Measurements from ENCODE around the gene HOOK1. TPM values are rescaled to one million over a fixed set of nuclear protein-coding genes. Genes with fewer than 3 reads are reported as not detected.
"Not testable (repeated sequence)": the region's sequence is repeated elsewhere in the genome, so short reads cannot be mapped to it uniquely, and the experiment has no call there.

Gene HOOK1
- total RNA-seq, 2 experiments from 2014 or later: not detected

GRCh38 chr1:59852117-59852516 is 37.4 kb downstream of the HOOK1 start:
- no peak for DNase-seq (ENCODE audit: low spot score)
- no peaks in the 10 kb centered on the region for H4K20me1 ChIP-seq (ENCODE audit: insufficient read depth, low read length)
- H3K36me3 ChIP-seq (ENCODE audit: insufficient read depth, low read length): no peaks in the 10 kb centered on the region
- POLR2A ChIA-PET: interaction anchor here (0.6 to 0.7 kb wide), 2 partner anchors 313 to 1237 kb away, joined by 4 read pairs; no protein-coding TSS in a partner anchor
- BruUV-seq (replicated peaks): no TSS peak
- H2AFZ ChIP-seq (ENCODE audit: low read length): no peak overlapping the region
- no peaks in the 10 kb centered on the region for H3K9me3 ChIP-seq (ENCODE audit: low read length)
- no peaks in the 10 kb centered on the region for H3K4me1 ChIP-seq (ENCODE audit: insufficient read depth, low read length, poor library complexity, severe bottlenecking)
- H3K9me2 ChIP-seq (ENCODE audit: insufficient read depth, low read length): no peaks in the 10 kb centered on the region
- CTCF ChIA-PET (ENCODE audit: unreplicated experiment): no interaction called here
- intact Hi-C loops (cut with micrococcal nuclease; ENCODE audit: unreplicated experiment): no loop called here
- no peaks in the 10 kb centered on the region for H3K79me2 ChIP-seq (ENCODE audit: insufficient read depth, low read depth, low read length)
- TF ChIP-seq EZH2phosphoT487 (IDR thresholded peaks at IDR 0.05; ENCODE audit: borderline replicate concordance, low read depth, low read length): no peak
- no peak for TF ChIP-seq CTCF (conservative IDR thresholded peaks at IDR 0.05; ENCODE audit: low read length)
- H3K27ac ChIP-seq (ENCODE audit: low read depth, low read length, poor library complexity, severe bottlenecking): no peak overlapping the region
- H3K4me3 ChIP-seq (ENCODE audit: low read depth, low read length, poor library complexity, severe bottlenecking): no peak overlapping the region
- no peak overlapping the region for H3K4me2 ChIP-seq (ENCODE audit: low read length)

- H3K79me2 ChIP-seq (ENCODE audit: insufficient read depth, low read depth, low read length); H3K9me2 ChIP-seq (ENCODE audit: insufficient read depth, low read length); DNase-seq (ENCODE audit: low spot score); H3K27ac ChIP-seq (ENCODE audit: low read depth, low read length, poor library complexity, severe bottlenecking); intact Hi-C loops (cut with micrococcal nuclease; ENCODE audit: unreplicated experiment); H2AFZ ChIP-seq (ENCODE audit: low read length); POLR2A ChIA-PET; H3K36me3 ChIP-seq (ENCODE audit: insufficient read depth, low read length); H3K9me3 ChIP-seq (ENCODE audit: low read length); H3K4me3 ChIP-seq (ENCODE audit: low read depth, low read length, poor library complexity, severe bottlenecking); H3K4me1 ChIP-seq (ENCODE audit: insufficient read depth, low read length, poor library complexity, severe bottlenecking); CTCF ChIA-PET (ENCODE audit: unreplicated experiment); H4K20me1 ChIP-seq (ENCODE audit: insufficient read depth, low read length); BruUV-seq (replicated peaks); H3K4me2 ChIP-seq (ENCODE audit: low read length): not testable (repeated sequence)
These were observed 40.5 kb downstream of the HOOK1 start for GRCh38 chr1:59855297-59855696.

GRCh38 chr1:59856725-59857338 is 42.1 kb downstream of the HOOK1 start:
- Histone ChIP-seq H3K27ac (ENCODE audit: low read depth, low read length, poor library complexity, severe bottlenecking) (no peak overlapping the region), H2AFZ (ENCODE audit: low read length) (no peak overlapping the region), H3K79me2 (ENCODE audit: insufficient read depth, low read depth, low read length) (no peaks in the 10 kb centered on the region), H3K4me1 (ENCODE audit: insufficient read depth, low read length, poor library complexity, severe bottlenecking) (no peaks in the 10 kb centered on the region), H4K20me1 (ENCODE audit: insufficient read depth, low read length) (no peaks in the 10 kb centered on the region), H3K4me3 (ENCODE audit: low read depth, low read length, poor library complexity, severe bottlenecking) (no peak overlapping the region), H3K9me3 (ENCODE audit: low read length) (no peaks in the 10 kb centered on the region), H3K4me2 (ENCODE audit: low read length) (no peak overlapping the region), H3K9me2 (ENCODE audit: insufficient read depth, low read length) (no peaks in the 10 kb centered on the region), H3K36me3 (ENCODE audit: insufficient read depth, low read length) (no peaks in the 10 kb centered on the region)
- DNase-seq (ENCODE audit: low spot score): no peak
- POLR2A ChIA-PET: no interaction called here
- TF ChIP-seq EZH2phosphoT487 (IDR thresholded peaks at IDR 0.05; ENCODE audit: borderline replicate concordance, low read depth, low read length): no peak
- no peak for TF ChIP-seq CTCF (conservative IDR thresholded peaks at IDR 0.05; ENCODE audit: low read length)
- BruUV-seq (replicated peaks): no TSS peak
- intact Hi-C loops (cut with micrococcal nuclease; ENCODE audit: unreplicated experiment): no loop called here
- CTCF ChIA-PET (ENCODE audit: unreplicated experiment): no interaction called here

Measured in OCI-LY7 (cell line).